ENCODE results near the gene C4B. TPM values are rescaled to one million over a fixed set of nuclear protein-coding genes. Genes with fewer than 3 reads are reported as not detected.

The C4B gene
- total and polyA plus RNA-seq, 9 of the 15 experiments (the other 6 are each of a cell fraction or from before 2014, with no cell fraction given): 0.32 to 8.8 (median 5.4) TPM

GRCh38 chr6:32083812-32084768 lies 69.5 kb downstream of the C4B start (continued):
- TF ChIP-seq CBX8 (IDR thresholded peaks at IDR 0.05; ENCODE audit: borderline replicate concordance, extremely low read depth, low read depth, low read length, poor library complexity, severe bottlenecking) (no peak), ZBTB5 (IDR thresholded peaks at IDR 0.05) (no peak), CGGBP1 (CRISPR knock-in tag; IDR thresholded peaks at IDR 0.05) (no peak), HEY1 (CRISPR knock-in tag; IDR thresholded peaks at IDR 0.05; ENCODE audit: borderline replicate concordance) (no peak), MTA1 (IDR thresholded peaks at IDR 0.05; ENCODE audit: borderline replicate concordance) (no peak), ATF6 (CRISPR knock-in tag; IDR thresholded peaks at IDR 0.05) (no peak), MAX (CRISPR knock-in tag; IDR thresholded peaks at IDR 0.05) (no peak), GATA2 (CRISPR knock-in tag; IDR thresholded peaks at IDR 0.05) (no peak)

Data from K562 (cell line).